Esophagus squamous epithelium (tissue), 5 donors: Measurements from ENCODE around the gene HMMR. TPM values are rescaled to one million over a fixed set of nuclear protein-coding genes. Genes with fewer than 3 reads are reported as not detected.

Source experiments
- DNase-seq: peaks from one replicate; lab custom pipeline; 2025; lab: John Stamatoyannopoulos, UW
- H3K27ac ChIP-seq, 4 donors: fragments of 200-600 bp; sonication (generic); one replicate each; pipeline ENCODE4 v1.5.1; 2016 to 2019; ENCODE audit warnings: mild to moderate bottlenecking in 1 of 4
- H3K27me3 ChIP-seq, 4 donors: fragments of 200-600 bp; sonication (generic); 1 replicate in 3 of 4; 2 replicates in 1 of 4; pipeline versions ENCODE4 v1.5.1 to v1.6.0; 2017 to 2021; ENCODE audit warnings: antibody characterized with exemption in 1 of 4
- H3K36me3 ChIP-seq, 3 donors: fragments of 200-600 bp; sonication (generic); one replicate each; pipeline ENCODE4 v1.5.1; 2016 to 2019
- H3K4me1 ChIP-seq, 3 donors: fragments of 200-600 bp; sonication (generic); one replicate each; pipeline ENCODE4 v1.5.1; 2017 to 2019
- H3K4me3 ChIP-seq, 4 donors: fragments of 200-600 bp; sonication (generic); 1 replicate in 3 of 4; 2 replicates in 1 of 4; pipeline ENCODE4 v1.5.1; 2016 to 2019; ENCODE audit warnings: mild to moderate bottlenecking in 2 of 4, moderate library complexity in 1 of 4
- H3K9me3 ChIP-seq, 3 donors: fragments of 200-600 bp; sonication (generic); one replicate each; pipeline ENCODE4 v1.5.1; 2016 to 2019
- CTCF ChIP-seq, 6 experiments: fragments of 450-650 bp in 4 of 6; fragments of 200-600 bp in 2 of 6; sonication (generic) in 2 of 6; IDR thresholded peaks; one replicate each; pipeline ENCODE4 v1.5.1; 2016 to 2019; ENCODE audit warnings: antibody characterized with exemption in 6 of 6, mild to moderate bottlenecking in 4 of 6, moderate library complexity in 4 of 6
- POLR2A ChIP-seq, 4 donors: fragments of 450-650 bp; IDR thresholded peaks; one replicate each; pipeline ENCODE4 v1.6.1; 2017; ENCODE audit warnings: antibody characterized with exemption in 4 of 4, mild to moderate bottlenecking in 4 of 4, moderate library complexity in 3 of 4
- WGBS, 2 donors: methylation state at CpG; one replicate each; pipeline ENCODE4 v1.1.5; 2018; 5-methylcytosine and 5-hydroxymethylcytosine counted together
- intact Hi-C: fragments of 100-400 bp; cut with DNase I; formaldehyde crosslinking; loops from one replicate; pipeline ENCODE4 v1.15.0; 2022
- total RNA-seq, 4 donors: library from RNA; depleted of rRNA; stranded (reverse); fragments of >200 nt; gene quantifications; one replicate each; pipeline ENCODE4 v1.1.0, GENCODE V29; 2016
- donor health status: DM: yes; HTN: yes; CAD: no.

Gene HMMR
- total RNA-seq, 4 donors from 2014 or later, result 3.2 to 23.7 (median 11.1) TPM

GRCh38 chr5:163433271-163433670 is 27.2 kb upstream of the HMMR start:
- H3K4me1 ChIP-seq, result peaks cover 0 to 13% (median 4%) of the 10 kb centered on the region in 3 donors
- intact Hi-C loops, result no loop called here
- no peaks in the 10 kb centered on the region for H3K27me3 ChIP-seq
- TF ChIP-seq POLR2A (IDR thresholded peaks at IDR 0.05) (no peak), CTCF (IDR thresholded peaks at IDR 0.05) (no peak)
- no peak overlapping the region for H3K27ac ChIP-seq
- no peaks in the 10 kb centered on the region for H3K9me3 ChIP-seq
- no peak overlapping the region for H3K4me3 ChIP-seq
- no peak for DNase-seq
- 52 to 73% methylated on average over 5 of the region's 5 CpGs for WGBS, 2 donors
- H3K36me3 ChIP-seq, result no peaks in the 10 kb centered on the region

GRCh38 chr5:163434401-163434866 is 26.0 kb upstream of the HMMR start:
- peaks cover 0 to 5% (median 0%) of the 10 kb centered on the region in 3 donors for H3K36me3 ChIP-seq
- H3K9me3 ChIP-seq, result no peaks in the 10 kb centered on the region
- TF ChIP-seq CTCF (IDR thresholded peaks at IDR 0.05) (no peak), POLR2A (IDR thresholded peaks at IDR 0.05) (no peak)
- peaks cover 8 to 24% (median 16%) of the 10 kb centered on the region in 3 donors for H3K4me1 ChIP-seq
- H3K27ac ChIP-seq, result peak overlapping the region in 1 of 4 donors; percentile 11
- no peak overlapping the region for H3K4me3 ChIP-seq
- intact Hi-C loops, result no loop called here
- H3K27me3 ChIP-seq, result no peaks in the 10 kb centered on the region
- no peak for DNase-seq
- WGBS, 2 donors, result 18 to 22% methylated on average over 3 of the region's 3 CpGs

DNA sequence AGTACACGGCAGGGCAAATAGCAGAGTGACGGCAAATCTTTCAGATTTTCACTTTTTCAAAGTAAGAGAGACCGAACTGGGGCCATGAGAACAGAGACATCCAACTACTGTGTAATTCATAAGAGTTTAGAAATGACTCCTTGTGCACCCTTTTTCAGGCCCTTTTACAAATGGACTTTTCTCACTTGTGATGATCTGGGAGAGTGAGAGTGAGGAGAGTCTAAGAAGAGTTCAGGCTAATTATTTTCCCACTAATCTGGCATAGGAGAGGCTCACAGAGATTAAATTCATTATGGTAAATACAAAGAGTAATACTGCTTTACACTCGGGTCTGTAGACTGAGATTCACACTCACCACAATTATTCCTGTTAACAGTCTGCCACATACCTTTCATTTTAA is 23.9 kb upstream of the HMMR start:
- H3K27ac ChIP-seq, result peak overlapping the region in 3 of 4 donors; percentile 94 to 98 (median 94)
- DNase-seq, result no peak
- WGBS, 2 donors, result 68 to 69% methylated on average over 4 of the region's 4 CpGs
- no peaks in the 10 kb centered on the region for H3K27me3 ChIP-seq
- H3K4me3 ChIP-seq, result peak overlapping the region in 1 of 4 donors; percentile 93
- peaks cover 8 to 42% (median 24%) of the 10 kb centered on the region in 3 donors for H3K4me1 ChIP-seq
- H3K36me3 ChIP-seq, result peaks cover 0 to 23% (median 0%) of the 10 kb centered on the region in 3 donors
- TF ChIP-seq POLR2A (IDR thresholded peaks at IDR 0.05) (no peak), CTCF (IDR thresholded peaks at IDR 0.05) (no peak)
- no peaks in the 10 kb centered on the region for H3K9me3 ChIP-seq
- intact Hi-C loops, result no loop called here

DNA sequence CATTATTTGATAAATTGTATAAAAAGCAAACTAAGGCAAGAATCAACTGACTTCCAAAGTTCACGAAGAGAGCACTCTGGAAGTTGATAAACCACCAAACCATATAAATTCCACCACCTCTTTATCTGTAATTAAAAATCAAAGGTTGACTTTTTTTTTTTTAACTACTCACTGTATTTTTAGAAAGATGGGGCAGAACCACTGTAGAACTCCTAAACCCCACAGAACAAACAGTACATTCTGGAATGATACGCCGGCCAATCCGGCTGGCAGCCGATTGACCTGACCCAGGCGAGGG is 23.5 kb upstream of the HMMR start:
- peaks cover 0 to 28% (median 0%) of the 10 kb centered on the region in 3 donors for H3K36me3 ChIP-seq

More for the DNA sequence above, 23.5 kb upstream of the HMMR start:
- intact Hi-C loops, result no loop called here
- H3K27me3 ChIP-seq, result no peaks in the 10 kb centered on the region
- DNase-seq, result no peak
- 1 to 3% methylated on average over 5 to 6 of the region's 6 CpGs for WGBS, 2 donors
- no peaks in the 10 kb centered on the region for H3K9me3 ChIP-seq
- peaks cover 8 to 42% (median 24%) of the 10 kb centered on the region in 3 donors for H3K4me1 ChIP-seq
- no peak for TF ChIP-seq CTCF (IDR thresholded peaks at IDR 0.05)
- TF ChIP-seq POLR2A (IDR thresholded peaks at IDR 0.05), result no peak
- H3K4me3 ChIP-seq, result peak overlapping the region; percentile 71 to 96 (median 94)
- peak overlapping the region; percentile 94 to 98 (median 96) for H3K27ac ChIP-seq
